ENCODE measurements around the gene RIOX2.

Gene RIOX2

DNA sequence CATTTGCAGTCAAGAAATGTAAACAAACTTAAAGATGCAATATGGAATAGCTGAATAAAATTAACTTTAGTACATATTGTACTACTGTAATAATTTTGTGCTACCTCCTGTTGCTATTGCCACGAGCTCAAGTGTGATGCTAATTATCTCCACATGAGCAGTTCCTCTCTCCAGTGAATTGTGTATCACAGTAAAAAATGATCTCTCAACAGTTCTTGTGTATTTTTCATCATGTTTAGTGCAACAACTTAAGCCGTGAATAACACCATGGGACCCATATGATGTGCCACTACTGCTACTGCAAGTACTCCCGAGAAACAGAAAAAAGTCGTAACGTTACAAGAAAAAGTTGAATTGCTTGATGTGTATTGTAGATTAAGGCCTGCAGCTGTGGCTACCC, 12.4 kb downstream of the RIOX2 start:
- Histone ChIP-seq H3K27me3 (ENCODE audit: insufficient read depth, low read depth) (no peaks in the 10 kb centered on the region), H3K4me3 (IDR thresholded peaks at IDR 0.05; ENCODE audit: insufficient read depth, low read depth, low read length) (no peak overlapping the region), H3K27ac (no peak overlapping the region), H3K4me1 (ENCODE audit: low read depth, poor library complexity, severe bottlenecking) (no peaks in the 10 kb centered on the region), H2AFZ (ENCODE audit: low read depth) (no peak overlapping the region), H4K20me1 (ENCODE audit: insufficient read depth) (no peaks in the 10 kb centered on the region), H3K4me2 (no peak overlapping the region), H3K36me3 (ENCODE audit: insufficient read depth) (peaks cover 3% of the 10 kb centered on the region), H3K9ac (no peak overlapping the region), H3K79me2 (ENCODE audit: insufficient read depth, low read depth) (peaks cover 23% of the 10 kb centered on the region; the same call in 1 of the 2 replicates)
- TF ChIP-seq, protein P1, sequence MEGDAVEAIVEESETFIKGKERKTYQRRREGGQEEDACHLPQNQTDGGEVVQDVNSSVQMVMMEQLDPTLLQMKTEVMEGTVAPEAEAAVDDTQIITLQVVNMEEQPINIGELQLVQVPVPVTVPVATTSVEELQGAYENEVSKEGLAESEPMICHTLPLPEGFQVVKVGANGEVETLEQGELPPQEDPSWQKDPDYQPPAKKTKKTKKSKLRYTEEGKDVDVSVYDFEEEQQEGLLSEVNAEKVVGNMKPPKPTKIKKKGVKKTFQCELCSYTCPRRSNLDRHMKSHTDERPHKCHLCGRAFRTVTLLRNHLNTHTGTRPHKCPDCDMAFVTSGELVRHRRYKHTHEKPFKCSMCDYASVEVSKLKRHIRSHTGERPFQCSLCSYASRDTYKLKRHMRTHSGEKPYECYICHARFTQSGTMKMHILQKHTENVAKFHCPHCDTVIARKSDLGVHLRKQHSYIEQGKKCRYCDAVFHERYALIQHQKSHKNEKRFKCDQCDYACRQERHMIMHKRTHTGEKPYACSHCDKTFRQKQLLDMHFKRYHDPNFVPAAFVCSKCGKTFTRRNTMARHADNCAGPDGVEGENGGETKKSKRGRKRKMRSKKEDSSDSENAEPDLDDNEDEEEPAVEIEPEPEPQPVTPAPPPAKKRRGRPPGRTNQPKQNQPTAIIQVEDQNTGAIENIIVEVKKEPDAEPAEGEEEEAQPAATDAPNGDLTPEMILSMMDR (conservative IDR thresholded peaks at IDR 0.05; ENCODE audit: low read depth, low read length): no peak

DNA sequence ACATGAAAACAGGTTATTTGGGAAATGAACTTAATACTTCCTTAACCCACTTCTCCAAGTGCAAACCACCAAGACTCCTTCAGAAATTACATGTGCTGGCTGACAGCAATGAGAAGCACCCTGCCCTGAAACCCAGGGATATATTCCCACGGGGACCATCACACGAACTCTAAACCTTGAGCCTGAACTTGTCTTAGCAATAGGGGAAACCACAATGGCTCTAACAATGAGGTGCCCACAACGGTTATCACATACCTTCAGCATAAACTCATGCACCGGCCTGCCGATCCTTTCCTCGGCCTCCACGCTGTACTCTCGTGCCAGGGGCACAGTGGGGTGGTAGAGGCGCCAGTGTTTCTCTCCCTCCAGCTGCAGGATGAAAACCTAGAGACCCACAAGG, 13.4 kb downstream of the RIOX2 start:
- Histone ChIP-seq H2AFZ (ENCODE audit: low read depth) (no peak overlapping the region), H3K4me1 (ENCODE audit: low read depth, poor library complexity, severe bottlenecking) (no peaks in the 10 kb centered on the region), H3K9ac (no peak overlapping the region), H3K27ac (no peak overlapping the region), H3K79me2 (ENCODE audit: insufficient read depth, low read depth) (peaks cover 18% of the 10 kb centered on the region; the same call in 1 of the 2 replicates), H3K4me3 (IDR thresholded peaks at IDR 0.05; ENCODE audit: insufficient read depth, low read depth, low read length) (no peak overlapping the region), H3K36me3 (ENCODE audit: insufficient read depth) (peaks cover 6% of the 10 kb centered on the region), H3K4me2 (no peak overlapping the region), H4K20me1 (ENCODE audit: insufficient read depth) (no peaks in the 10 kb centered on the region), H3K27me3 (ENCODE audit: insufficient read depth, low read depth) (no peaks in the 10 kb centered on the region)
- TF ChIP-seq, protein P1 (conservative IDR thresholded peaks at IDR 0.05; ENCODE audit: low read depth, low read length): no peak

GRCh38 chr3:97958396-97958795, 13.8 kb downstream of the RIOX2 start:
- peaks cover 14% of the 10 kb centered on the region; the same call in 1 of the 2 replicates for H3K79me2 ChIP-seq (ENCODE audit: insufficient read depth, low read depth)
- no peak overlapping the region for H2AFZ ChIP-seq (ENCODE audit: low read depth)
- H3K27ac ChIP-seq: no peak overlapping the region
- H3K27me3 ChIP-seq (ENCODE audit: insufficient read depth, low read depth): no peaks in the 10 kb centered on the region
- no peaks in the 10 kb centered on the region for H3K4me1 ChIP-seq (ENCODE audit: low read depth, poor library complexity, severe bottlenecking)
- no peak overlapping the region for H3K4me3 ChIP-seq (IDR thresholded peaks at IDR 0.05; ENCODE audit: insufficient read depth, low read depth, low read length)
- no peak overlapping the region for H3K9ac ChIP-seq
- no peak overlapping the region for H3K4me2 ChIP-seq
- TF ChIP-seq, protein P1 (conservative IDR thresholded peaks at IDR 0.05; ENCODE audit: low read depth, low read length): no peak
- H4K20me1 ChIP-seq (ENCODE audit: insufficient read depth): no peaks in the 10 kb centered on the region
- peaks cover 6% of the 10 kb centered on the region for H3K36me3 ChIP-seq (ENCODE audit: insufficient read depth)

GRCh38 chr3:97957617-97958311, 14.5 kb downstream of the RIOX2 start:
- no peak overlapping the region for H3K9ac ChIP-seq
- H3K79me2 ChIP-seq (ENCODE audit: insufficient read depth, low read depth): peaks cover 14% of the 10 kb centered on the region; the same call in 1 of the 2 replicates
- H3K4me1 ChIP-seq (ENCODE audit: low read depth, poor library complexity, severe bottlenecking): no peaks in the 10 kb centered on the region
- TF ChIP-seq, protein P1 (conservative IDR thresholded peaks at IDR 0.05; ENCODE audit: low read depth, low read length): no peak
- no peak overlapping the region for H3K27ac ChIP-seq
- no peak overlapping the region for H3K4me2 ChIP-seq
- H2AFZ ChIP-seq (ENCODE audit: low read depth): no peak overlapping the region
- peaks cover 6% of the 10 kb centered on the region for H3K36me3 ChIP-seq (ENCODE audit: insufficient read depth)
- H3K27me3 ChIP-seq (ENCODE audit: insufficient read depth, low read depth): no peaks in the 10 kb centered on the region
- H3K4me3 ChIP-seq (IDR thresholded peaks at IDR 0.05; ENCODE audit: insufficient read depth, low read depth, low read length): no peak overlapping the region
- H4K20me1 ChIP-seq (ENCODE audit: insufficient read depth): no peaks in the 10 kb centered on the region
